Lung (tissue), 12 donors: ENCODE data around the gene FIGN. TPM values are rescaled to one million over a fixed set of nuclear protein-coding genes. Genes with fewer than 3 reads are reported as not detected.

Source experiments
- ATAC-seq: fragments of 200-7000 bp; cut with Tn5 transposase; one replicate; pipeline ENCODE4 v1.9.1; 2020; ENCODE audit warnings: moderate number of reproducible peaks; ENCODE audit not compliant: insufficient read depth, low FRiP score
- DNase-seq, 3 donors: peaks; one replicate each; pipeline ENCODE4 v3.0.0-alpha.2; 2013 to 2017
- H3K27ac ChIP-seq, 2 donors: one replicate each; pipeline ENCODE4 v1.5.1; 2013; ENCODE audit warnings: mild to moderate bottlenecking in 2 of 2, moderate library complexity in 2 of 2, control low read depth in 1 of 2, inconsistent platforms in 1 of 2, low read depth in 1 of 2, low read length in 1 of 2
- H3K27me3 ChIP-seq, 3 donors: one replicate each; pipeline ENCODE4 v1.5.1; 2013; ENCODE audit warnings: low read length in 2 of 3; ENCODE audit not compliant: control insufficient read depth in 3 of 3, insufficient read depth in 3 of 3
- H3K36me3 ChIP-seq, 4 donors: one replicate each; pipeline ENCODE4 v1.5.1; 2013; ENCODE audit warnings: low read length in 4 of 4, mild to moderate bottlenecking in 1 of 4, moderate library complexity in 1 of 4; ENCODE audit not compliant: control insufficient read depth in 4 of 4, insufficient read depth in 4 of 4
- H3K4me1 ChIP-seq, 5 donors: one replicate each; pipeline ENCODE4 v1.5.1; 2013; ENCODE audit warnings: low read length in 5 of 5, mild to moderate bottlenecking in 2 of 5, moderate library complexity in 1 of 5; ENCODE audit not compliant: control insufficient read depth in 5 of 5, insufficient read depth in 5 of 5
- H3K4me3 ChIP-seq: one replicate; pipeline ENCODE4 v1.5.1; 2013; ENCODE audit warnings: mild to moderate bottlenecking, control low read depth, moderate library complexity
- H3K9ac ChIP-seq, 2 donors: one replicate each; pipeline ENCODE4 v1.5.1; 2013; ENCODE audit warnings: low read length in 2 of 2, control low read depth in 1 of 2; ENCODE audit not compliant: insufficient read depth in 1 of 2
- H3K9me3 ChIP-seq, 4 donors: one replicate each; pipeline ENCODE4 v1.5.1; 2013; ENCODE audit warnings: low read length in 3 of 4, mild to moderate bottlenecking in 1 of 4, moderate library complexity in 1 of 4; ENCODE audit not compliant: control insufficient read depth in 4 of 4, insufficient read depth in 3 of 4
- WGBS, 2 donors: extraction: QIAGEN DNeasy Blood & Tissue Kit; methylation state at CpG; one replicate each; pipeline ENCODE4 v1.1.7; 2013; 5-methylcytosine and 5-hydroxymethylcytosine counted together
- polyA plus RNA-seq, 2 donors: library from polyadenylated mRNA; stranded (reverse); fragments of 200-250 nt; gene quantifications; one replicate each; pipeline ENCODE4 v1.2.1, GENCODE V29; 2013
- total RNA-seq, 2 donors: library from RNA; depleted of rRNA in 1 of 2; stranded (reverse); fragments of >200 nt in 1 of 2; gene quantifications; one replicate each; pipeline ENCODE4 v1.2.1, GENCODE V29; 2014 to 2021
- TF ChIP-seq, protein P1 (sequence below): IDR thresholded peaks from 2 replicates; pipeline ENCODE4 v1.5.1; 2012; ENCODE audit warnings: mild to moderate bottlenecking; ENCODE audit errors: control extremely low read depth, extremely low read depth
- donor health status: control.
- donor health status: control.
- donor health status: Bipolar disorder and iron deficiency.
- donor health status: healthy.
- donor health status: DM: yes; HTN: yes; CAD: no.

FIGN gene
- total and polyA plus RNA-seq, 4 donors, result 0.42 to 6.5 (median 3.0) TPM

DNA sequence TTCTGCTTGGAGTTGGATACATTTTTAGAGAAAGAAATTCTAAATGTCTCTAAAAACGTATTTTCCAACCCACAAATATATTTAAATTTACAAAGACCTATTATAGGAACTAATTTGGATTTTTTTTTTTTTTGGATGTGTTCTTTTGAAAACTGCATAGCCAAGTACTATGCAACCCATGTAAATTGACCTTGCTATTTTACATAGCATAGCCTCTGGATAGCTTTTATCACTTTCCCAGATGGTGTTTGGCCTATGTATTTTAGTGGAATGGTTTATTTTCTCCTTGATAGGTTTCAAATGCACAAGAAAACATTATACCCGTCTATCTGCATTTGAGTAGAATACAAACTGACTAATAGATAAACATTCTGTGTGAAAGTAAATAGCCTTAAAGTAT lies 130.0 kb downstream of the FIGN start:
- Histone ChIP-seq H3K9me3 (no peaks in the 10 kb centered on the region), H3K4me3 (no peak overlapping the region), H3K4me1 (peaks cover 0 to 12% (median 0%) of the 10 kb centered on the region in 5 donors), H3K27ac (no peak overlapping the region), H3K36me3 (peaks cover 0 to 5% (median 2%) of the 10 kb centered on the region in 4 donors), H3K27me3 (no peaks in the 10 kb centered on the region), H3K9ac (no peak overlapping the region)
- TF ChIP-seq, protein P1, sequence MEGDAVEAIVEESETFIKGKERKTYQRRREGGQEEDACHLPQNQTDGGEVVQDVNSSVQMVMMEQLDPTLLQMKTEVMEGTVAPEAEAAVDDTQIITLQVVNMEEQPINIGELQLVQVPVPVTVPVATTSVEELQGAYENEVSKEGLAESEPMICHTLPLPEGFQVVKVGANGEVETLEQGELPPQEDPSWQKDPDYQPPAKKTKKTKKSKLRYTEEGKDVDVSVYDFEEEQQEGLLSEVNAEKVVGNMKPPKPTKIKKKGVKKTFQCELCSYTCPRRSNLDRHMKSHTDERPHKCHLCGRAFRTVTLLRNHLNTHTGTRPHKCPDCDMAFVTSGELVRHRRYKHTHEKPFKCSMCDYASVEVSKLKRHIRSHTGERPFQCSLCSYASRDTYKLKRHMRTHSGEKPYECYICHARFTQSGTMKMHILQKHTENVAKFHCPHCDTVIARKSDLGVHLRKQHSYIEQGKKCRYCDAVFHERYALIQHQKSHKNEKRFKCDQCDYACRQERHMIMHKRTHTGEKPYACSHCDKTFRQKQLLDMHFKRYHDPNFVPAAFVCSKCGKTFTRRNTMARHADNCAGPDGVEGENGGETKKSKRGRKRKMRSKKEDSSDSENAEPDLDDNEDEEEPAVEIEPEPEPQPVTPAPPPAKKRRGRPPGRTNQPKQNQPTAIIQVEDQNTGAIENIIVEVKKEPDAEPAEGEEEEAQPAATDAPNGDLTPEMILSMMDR, result no peak
- WGBS, 2 donors, result 51 to 59% methylated on average over 2 of the region's 2 CpGs
- ATAC-seq (no peak), DNase-seq (no peak)

DNA sequence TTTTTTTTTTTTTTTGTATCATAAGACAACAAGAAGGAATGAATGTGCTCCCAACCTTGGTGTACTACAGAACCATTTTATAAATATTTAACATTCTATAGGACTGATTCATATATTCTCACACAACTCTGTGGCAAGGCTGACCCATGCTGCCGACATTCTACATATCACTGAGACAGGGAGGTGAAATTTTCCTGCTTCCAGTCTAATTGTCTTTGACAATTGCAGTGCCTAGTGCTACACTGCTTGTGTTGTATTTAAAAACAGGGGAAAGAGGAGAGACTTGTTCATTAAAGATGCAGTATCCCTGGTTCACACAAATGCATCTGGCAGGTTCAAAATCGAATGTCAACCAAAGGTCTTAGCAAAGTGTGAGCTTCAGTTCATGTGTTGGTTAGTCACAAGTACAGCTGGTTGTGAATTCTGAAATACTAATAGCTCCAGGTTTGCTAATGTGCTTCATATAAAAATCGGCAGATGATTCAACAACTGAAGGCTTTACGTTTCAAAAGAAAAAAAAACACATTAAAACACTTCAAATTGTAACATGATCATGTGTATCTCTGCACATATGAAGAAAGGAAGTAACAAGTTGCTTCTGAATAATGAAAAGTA lies 130.8 kb downstream of the FIGN start:
- Histone ChIP-seq H3K9me3 (no peaks in the 10 kb centered on the region), H3K4me3 (no peak overlapping the region), H3K27me3 (no peaks in the 10 kb centered on the region), H3K9ac (no peak overlapping the region), H3K36me3 (peaks cover 0 to under 1% (median 0%) of the 10 kb centered on the region in 4 donors), H3K27ac (no peak overlapping the region), H3K4me1 (peaks cover 0 to 12% (median 0%) of the 10 kb centered on the region in 5 donors)
- TF ChIP-seq, protein P1, result no peak
- WGBS, 2 donors, result 81 to 83% methylated on average over 4 of the region's 4 CpGs
- DNase-seq (no peak), ATAC-seq (no peak)

DNA sequence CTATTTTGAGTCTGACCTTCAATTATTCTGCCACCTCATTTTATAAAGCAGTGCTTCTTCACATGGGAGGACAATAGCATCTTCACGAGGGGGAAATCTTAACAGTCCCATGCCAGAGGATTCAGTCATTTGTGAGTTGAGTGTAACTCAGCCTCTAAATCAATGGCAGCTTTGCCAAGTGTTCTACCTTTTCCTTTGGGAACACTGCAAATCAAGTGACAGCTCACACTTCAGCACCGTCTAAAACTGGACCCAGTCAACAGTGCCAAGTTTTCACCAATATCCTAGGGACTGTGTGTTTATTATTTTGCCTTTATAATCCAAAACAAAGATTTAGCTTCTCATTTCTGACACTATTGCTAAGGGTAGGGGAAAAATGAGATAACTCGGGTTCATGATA lies 133.6 kb downstream of the FIGN start:
- DNase-seq (no peak), ATAC-seq (no peak)
- H3K4me1 ChIP-seq, result peaks cover 0 to 5% (median 0%) of the 10 kb centered on the region in 5 donors
- H3K36me3 ChIP-seq, result no peaks in the 10 kb centered on the region
- no peaks in the 10 kb centered on the region for H3K27me3 ChIP-seq
- WGBS, 2 donors, result 73 to 76% methylated on average over 3 of the region's 3 CpGs
- peak overlapping the region in 1 of 2 donors; percentile 50 for H3K27ac ChIP-seq
- TF ChIP-seq, protein P1, result no peak
- H3K4me3 ChIP-seq, result no peak overlapping the region
- H3K9ac ChIP-seq, result no peak overlapping the region
- H3K9me3 ChIP-seq, result no peaks in the 10 kb centered on the region

DNA sequence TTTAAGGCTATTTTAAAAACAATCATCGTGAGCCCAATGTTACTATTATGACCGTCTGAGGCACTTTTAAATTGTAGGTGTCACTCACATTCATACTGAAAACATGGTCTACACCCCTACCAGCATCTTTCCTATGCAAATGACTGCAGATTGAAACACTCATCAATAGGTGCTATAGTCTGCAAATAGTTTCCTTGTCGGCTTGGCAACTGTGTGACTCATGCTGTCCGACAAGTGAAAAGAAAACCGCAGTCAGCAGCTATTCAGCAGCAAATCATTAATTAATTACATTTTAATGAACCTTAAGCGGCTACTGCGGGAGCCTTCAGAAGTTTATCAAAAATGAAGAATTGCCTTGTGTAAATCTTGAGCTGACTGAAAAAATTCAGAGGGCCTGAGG lies 134.4 kb downstream of the FIGN start:
- no peak for ATAC-seq
- peaks cover 0 to 5% (median 0%) of the 10 kb centered on the region in 5 donors for H3K4me1 ChIP-seq
- no peaks in the 10 kb centered on the region for H3K27me3 ChIP-seq
- DNase-seq, result peak in 1 of 3 donors; percentile 10
- H3K9me3 ChIP-seq, result no peaks in the 10 kb centered on the region
- no peak overlapping the region for H3K4me3 ChIP-seq
- H3K9ac ChIP-seq, result no peak overlapping the region
- TF ChIP-seq, protein P1, result no peak
- WGBS, 2 donors, result 71 to 78% methylated on average over 7 of the region's 7 CpGs
- no peak overlapping the region for H3K27ac ChIP-seq
- H3K36me3 ChIP-seq, result no peaks in the 10 kb centered on the region
